ENCODE data around the gene KLRC1.
"Not testable (repeated sequence)": the region's sequence is repeated elsewhere in the genome, so short reads cannot be mapped to it uniquely, and the experiment has no call there.

The KLRC1 gene
- 0.06 to 0.09 reads per million in 2 experiments for total RNA-seq

- no peak for DNase-seq (ENCODE audit: low read depth)
Observed at GRCh38 chr12:10453156-10453555, at the start of gene KLRC1. KLRC1 (minus strand) TSS chr12:10453377; CDS start chr12:10451156, 2,221 bp downstream.

- DNase-seq (ENCODE audit: low read depth), result no peak
Observed at GRCh38 chr12:10501030-10501429, 47.9 kb upstream of the KLRC1 start.

- no peak for DNase-seq (ENCODE audit: low read depth)
Observed at GRCh38 chr12:10498042-10498441, 44.9 kb upstream of the KLRC1 start.

GRCh38 chr12:10497602-10498001 is 44.4 kb upstream of the KLRC1 start:
- no peak for DNase-seq (ENCODE audit: low read depth)

- no peak for DNase-seq (ENCODE audit: low read depth)
Observed at GRCh38 chr12:10491766-10492165, 38.6 kb upstream of the KLRC1 start.

- DNase-seq (ENCODE audit: low read depth), result not testable (repeated sequence)
Observed at GRCh38 chr12:10487328-10487727, 34.2 kb upstream of the KLRC1 start.

- not testable (repeated sequence) for DNase-seq (ENCODE audit: low read depth)
Observed at GRCh38 chr12:10481901-10482300, 28.7 kb upstream of the KLRC1 start.

- DNase-seq (ENCODE audit: low read depth), result not testable (repeated sequence)
Observed at GRCh38 chr12:10472808-10473207, 19.6 kb upstream of the KLRC1 start.

GRCh38 chr12:10469701-10470100 is 16.5 kb upstream of the KLRC1 start:
- no peak for DNase-seq (ENCODE audit: low read depth)

GRCh38 chr12:10466311-10466710 is 13.1 kb upstream of the KLRC1 start:
- DNase-seq (ENCODE audit: low read depth), result no peak

- DNase-seq (ENCODE audit: low read depth), result no peak
Observed at GRCh38 chr12:10457760-10458159, 4.6 kb upstream of the KLRC1 start.

GRCh38 chr12:10456856-10457255 is 3.7 kb upstream of the KLRC1 start:
- DNase-seq (ENCODE audit: low read depth), result no peak

- DNase-seq (ENCODE audit: low read depth), result no peak
Observed at GRCh38 chr12:10455766-10456165, 2.6 kb upstream of the KLRC1 start.

- DNase-seq (ENCODE audit: low read depth), result no peak
Observed at GRCh38 chr12:10454531-10454930, 1.4 kb upstream of the KLRC1 start.

GRCh38 chr12:10448236-10448635 is 4.9 kb downstream of the KLRC1 start:
- no peak for DNase-seq (ENCODE audit: low read depth)

GRCh38 chr12:10446052-10446451 is 7.1 kb downstream of the KLRC1 start:
- not testable (repeated sequence) for DNase-seq (ENCODE audit: low read depth)

- not testable (repeated sequence) for DNase-seq (ENCODE audit: low read depth)
Observed at GRCh38 chr12:10441144-10441543, 12.0 kb downstream of the KLRC1 start.

- not testable (repeated sequence) for DNase-seq (ENCODE audit: low read depth)
Observed at GRCh38 chr12:10439608-10440274, 13.4 kb downstream of the KLRC1 start.

GRCh38 chr12:10437601-10438000 is 15.6 kb downstream of the KLRC1 start:
- DNase-seq (ENCODE audit: low read depth), result not testable (repeated sequence)

GRCh38 chr12:10435816-10436215 is 17.4 kb downstream of the KLRC1 start, which contains the start of gene KLRC2:
KLRC2 (minus strand) TSS chr12:10436010; CDS start chr12:10435986, 24 bp downstream.
- not testable (repeated sequence) for DNase-seq (ENCODE audit: low read depth)

GRCh38 chr12:10430623-10431022 is 22.6 kb downstream of the KLRC1 start:
- DNase-seq (ENCODE audit: low read depth), result not testable (repeated sequence)

GRCh38 chr12:10425938-10426337 is 27.2 kb downstream of the KLRC1 start:
- not testable (repeated sequence) for DNase-seq (ENCODE audit: low read depth)

GRCh38 chr12:10424260-10424899 is 28.8 kb downstream of the KLRC1 start:
- not testable (repeated sequence) for DNase-seq (ENCODE audit: low read depth)

Data from T follicular helper cell (primary cell).